ENCODE measurements around the gene RET. TPM values are rescaled to one million over a fixed set of nuclear protein-coding genes. Genes with fewer than 3 reads are reported as not detected.
A peak's percentile ranks its signal among the peaks of the same experiment; 100 is the strongest.

RET gene
- total RNA-seq, 1 experiment from 2014 or later = 21.4 TPM

GRCh38 chr10:43136432-43136831, 59.6 kb downstream of the RET start:
- ChIA-PET POLR2A (no interaction called here), CTCF (no interaction called here)
- DNase-seq (ENCODE audit: low spot score) (no peak), ATAC-seq (no peak)
- H3K9me3 Mint-ChIP-seq = no peaks in the 10 kb centered on the region
- peaks cover 10% of the 10 kb centered on the region for H3K4me1 Mint-ChIP-seq
- no peaks in the 10 kb centered on the region for H3K36me3 Mint-ChIP-seq
- no peak overlapping the region for H3K27ac Mint-ChIP-seq
- peaks cover 31% of the 10 kb centered on the region for H3K27me3 Mint-ChIP-seq (ENCODE audit: low read depth)
- H3K4me3 Mint-ChIP-seq = peak overlapping the region; percentile 95
- TF ChIP-seq ZNF281 (CRISPR knock-in tag; IDR thresholded peaks at IDR 0.05) (no peak), HMGA2 (CRISPR knock-in tag; IDR thresholded peaks at IDR 0.05) (no peak), RORB (CRISPR knock-in tag; IDR thresholded peaks at IDR 0.05) (no peak), ETV6 (CRISPR knock-in tag; IDR thresholded peaks at IDR 0.05) (no peak), ZMAT4 (CRISPR knock-in tag; IDR thresholded peaks at IDR 0.05) (no peak), ZBTB43 (CRISPR knock-in tag; IDR thresholded peaks at IDR 0.05) (no peak), ATF6 (CRISPR knock-in tag; IDR thresholded peaks at IDR 0.05) (no peak), E2F4 (CRISPR knock-in tag; IDR thresholded peaks at IDR 0.05; ENCODE audit: borderline replicate concordance, low read depth) (no peak), ARID4B (CRISPR knock-in tag; IDR thresholded peaks at IDR 0.05; ENCODE audit: borderline replicate concordance) (no peak), USF2 (CRISPR knock-in tag; IDR thresholded peaks at IDR 0.05) (no peak), FOXJ3 (CRISPR knock-in tag; IDR thresholded peaks at IDR 0.05; ENCODE audit: borderline replicate concordance) (no peak), SMAD4 (CRISPR knock-in tag; IDR thresholded peaks at IDR 0.05) (no peak), E2F1 (CRISPR knock-in tag; IDR thresholded peaks at IDR 0.05) (no peak), PREB (CRISPR knock-in tag; IDR thresholded peaks at IDR 0.05; ENCODE audit: borderline replicate concordance) (no peak), ZNF532 (CRISPR knock-in tag; IDR thresholded peaks at IDR 0.05; ENCODE audit: borderline replicate concordance) (no peak), ZNF219 (CRISPR knock-in tag; IDR thresholded peaks at IDR 0.05; ENCODE audit: borderline replicate concordance) (no peak), JUN (CRISPR knock-in tag; IDR thresholded peaks at IDR 0.05) (no peak)
